NCI-H1930 (cell line): ENCODE results near the gene HOXA6.

Source experiments
- DNase-seq, 2 experiments: peaks; one replicate each; lab custom pipeline; 2025; lab: John Stamatoyannopoulos, UW

The HOXA6 gene

DNA sequence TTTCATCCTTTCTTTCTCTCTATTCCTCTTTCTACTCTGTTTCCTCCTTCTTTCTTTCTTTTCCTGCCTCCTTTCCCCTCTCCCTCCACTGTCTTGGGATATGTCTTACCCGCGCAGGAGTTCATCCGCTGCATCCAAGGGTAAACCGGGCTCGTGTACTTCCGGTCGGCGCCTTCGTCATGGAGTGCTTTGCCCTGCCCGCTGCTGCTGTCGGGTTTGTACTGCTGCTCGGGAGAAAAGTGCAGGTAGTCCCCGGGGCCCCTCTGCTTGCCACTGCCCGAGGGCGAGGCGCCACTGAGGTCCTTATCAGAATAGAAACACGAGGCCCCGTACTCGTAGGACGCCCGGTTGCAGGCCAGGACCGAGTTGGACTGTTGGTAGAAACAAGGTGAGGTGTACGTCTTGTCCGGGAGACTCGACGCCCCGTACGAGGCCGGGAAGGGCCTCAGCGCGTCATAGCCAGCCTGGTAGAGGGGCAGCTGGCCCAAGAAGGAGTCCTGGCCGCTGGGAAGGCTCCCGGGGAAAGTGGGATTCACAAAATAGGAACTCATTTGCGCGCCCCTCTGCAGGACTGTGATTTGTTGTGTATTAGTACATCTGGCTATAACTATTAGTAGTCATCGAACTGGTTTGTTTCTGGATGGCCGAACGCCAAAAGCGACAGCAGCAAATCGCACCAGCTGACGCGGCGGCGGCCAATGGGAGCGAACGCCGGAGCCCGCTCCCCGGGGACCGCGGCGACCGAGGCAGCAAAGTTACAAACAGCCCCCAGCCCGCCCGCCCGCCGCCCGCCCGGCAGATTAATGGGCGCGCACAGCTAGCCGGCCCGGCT, at the start of gene HOXA6:
HOXA6 (minus strand) TSS at position 576 of the 832 bp plus-strand sequence; CDS start at position 551, 25 bp downstream.
- DNase-seq: no peak

DNA sequence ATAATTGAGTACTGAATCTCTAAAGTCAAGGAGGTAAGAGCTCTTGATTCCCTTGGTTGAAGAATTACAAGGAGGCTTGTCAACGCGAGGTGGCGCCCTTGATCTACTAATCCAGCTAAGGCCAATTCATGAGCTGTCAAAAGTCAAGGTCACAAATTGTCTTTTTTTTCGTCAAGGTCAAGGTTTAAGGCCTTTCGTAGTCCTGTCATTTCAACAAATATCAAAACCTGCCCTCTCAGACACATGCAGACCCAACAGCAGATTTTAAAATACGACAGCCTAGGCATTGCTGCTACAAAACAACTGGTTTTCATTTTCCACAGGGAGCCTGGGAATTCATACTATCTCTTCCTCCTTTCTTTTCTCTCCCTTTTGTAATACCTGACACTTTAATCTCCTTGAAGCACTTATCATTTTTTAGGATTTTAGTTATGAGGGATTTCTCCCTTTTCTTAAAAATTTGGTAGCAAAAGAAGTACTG, 48.8 kb upstream of the HOXA6 start:
- DNase-seq: peak; percentile 52 to 56

DNA sequence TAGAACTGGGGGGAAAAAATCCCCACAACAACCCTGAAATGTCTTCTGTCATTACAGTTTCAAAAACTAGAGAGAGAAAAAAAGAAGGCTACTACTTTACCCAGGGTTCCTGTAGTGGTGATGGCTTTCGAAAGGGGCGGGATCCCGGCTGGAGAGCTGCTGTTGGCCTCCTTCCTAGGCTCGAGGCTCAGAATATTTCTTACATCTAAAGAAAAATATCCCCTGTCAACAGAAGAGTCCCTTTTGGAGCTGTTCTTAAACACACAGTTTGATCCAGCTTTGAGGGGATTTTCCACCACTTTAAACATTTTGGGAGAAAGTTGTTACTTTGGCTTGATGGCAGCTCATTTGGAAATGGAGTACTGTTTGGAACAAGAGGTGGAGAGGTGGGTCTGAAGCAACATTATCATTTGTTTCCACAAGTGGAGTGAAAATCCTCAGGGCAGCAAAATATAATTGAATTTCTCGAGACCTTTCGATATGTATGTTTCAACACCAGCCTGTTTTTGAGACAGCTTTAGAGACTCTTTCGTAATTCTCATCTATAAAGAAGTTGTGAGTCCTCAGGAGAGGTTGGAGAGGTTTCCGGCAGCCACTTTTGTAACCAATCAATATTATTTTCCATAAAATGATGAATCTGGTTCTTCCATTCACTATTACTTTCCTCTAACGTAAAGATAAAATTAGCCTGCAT, 47.3 kb upstream of the HOXA6 start:
- no peak for DNase-seq

DNA sequence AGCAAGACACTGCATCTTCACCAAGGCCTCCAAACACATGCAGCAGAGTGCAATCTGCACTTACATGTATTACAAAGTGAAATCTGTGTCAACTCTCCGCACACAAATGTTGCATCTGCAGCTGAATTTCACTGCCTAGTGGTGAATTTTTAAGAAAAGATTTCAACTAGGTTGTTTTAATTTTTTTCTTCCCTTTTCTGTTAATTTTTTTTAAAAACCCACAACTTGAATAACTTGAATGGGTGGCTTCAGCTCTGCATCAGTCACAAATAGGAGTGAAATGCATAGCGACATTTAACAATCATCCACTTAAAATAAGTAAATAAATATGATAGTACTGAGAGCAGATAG, 46.4 kb upstream of the HOXA6 start:
- DNase-seq: no peak

DNA sequence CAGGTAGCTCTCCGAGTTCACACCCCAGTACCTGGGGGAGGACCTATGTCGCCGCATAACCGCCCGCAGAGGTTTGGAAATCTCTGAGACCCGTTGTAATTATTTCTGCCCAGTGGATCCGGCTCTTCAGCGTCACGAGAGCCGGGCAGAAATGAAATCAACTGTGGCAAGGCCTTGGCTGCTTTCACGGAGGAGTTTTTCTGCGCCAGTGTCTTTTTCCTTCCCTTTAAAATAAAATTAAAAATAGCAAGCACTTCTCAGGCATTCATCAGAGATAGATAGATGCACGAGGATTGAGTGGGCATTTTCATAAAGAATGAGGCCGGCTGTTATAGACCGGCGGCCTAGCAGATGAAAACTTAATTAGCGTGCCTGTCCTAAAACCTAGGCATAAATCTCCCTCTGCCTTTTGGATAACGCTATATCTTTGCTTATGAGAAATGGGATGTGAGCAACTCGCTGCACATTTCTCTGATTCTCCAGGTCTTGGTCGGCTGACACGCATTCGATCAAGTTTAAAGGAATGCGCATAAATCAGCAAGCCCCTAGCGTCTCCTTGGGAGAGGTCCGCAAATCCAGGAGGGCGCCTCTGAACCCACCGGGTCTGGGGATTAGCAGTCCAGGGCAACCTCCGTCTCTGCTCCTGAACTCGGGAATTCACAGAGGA, 45.9 kb upstream of the HOXA6 start:
- no peak for DNase-seq

DNA sequence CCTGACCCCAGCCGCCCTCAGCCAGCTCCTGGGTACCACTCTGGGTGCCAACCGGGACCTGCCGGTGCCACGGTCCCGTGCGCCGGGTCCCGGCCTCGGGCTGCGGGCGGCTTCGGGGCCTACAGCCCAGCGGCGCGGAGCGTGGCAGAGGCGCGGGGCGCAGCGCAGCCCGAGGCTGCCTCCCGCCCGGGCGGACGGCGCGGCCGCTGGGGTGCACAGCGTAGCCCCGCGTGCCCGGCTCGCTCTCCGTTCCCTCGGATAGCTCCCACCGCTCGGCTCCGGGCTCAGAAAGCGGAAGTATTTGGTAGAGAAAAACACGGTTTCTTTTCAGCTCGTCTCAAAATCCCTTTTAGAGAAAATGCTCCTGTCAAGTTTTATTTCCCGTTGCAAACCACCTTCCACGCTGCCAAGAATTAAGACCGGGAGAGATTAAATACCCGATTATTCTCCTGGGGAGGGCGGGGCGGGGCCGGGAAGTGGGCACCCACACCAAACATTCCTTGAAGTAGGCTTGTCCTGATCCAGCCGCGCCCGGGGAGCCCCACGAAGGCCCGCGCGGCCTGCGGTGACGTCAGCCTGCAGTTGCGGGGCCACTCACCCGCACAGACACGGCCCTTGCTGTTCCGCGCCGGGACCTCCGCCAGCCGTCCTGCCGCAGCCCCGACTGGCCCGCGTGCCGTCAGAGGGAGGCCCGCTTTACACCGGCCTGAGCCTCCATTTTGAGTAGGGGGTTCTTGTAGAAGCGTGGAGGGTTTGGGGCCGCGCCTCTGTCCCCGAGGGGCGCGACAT, 45.2 kb upstream of the HOXA6 start:
- no peak for DNase-seq

DNA sequence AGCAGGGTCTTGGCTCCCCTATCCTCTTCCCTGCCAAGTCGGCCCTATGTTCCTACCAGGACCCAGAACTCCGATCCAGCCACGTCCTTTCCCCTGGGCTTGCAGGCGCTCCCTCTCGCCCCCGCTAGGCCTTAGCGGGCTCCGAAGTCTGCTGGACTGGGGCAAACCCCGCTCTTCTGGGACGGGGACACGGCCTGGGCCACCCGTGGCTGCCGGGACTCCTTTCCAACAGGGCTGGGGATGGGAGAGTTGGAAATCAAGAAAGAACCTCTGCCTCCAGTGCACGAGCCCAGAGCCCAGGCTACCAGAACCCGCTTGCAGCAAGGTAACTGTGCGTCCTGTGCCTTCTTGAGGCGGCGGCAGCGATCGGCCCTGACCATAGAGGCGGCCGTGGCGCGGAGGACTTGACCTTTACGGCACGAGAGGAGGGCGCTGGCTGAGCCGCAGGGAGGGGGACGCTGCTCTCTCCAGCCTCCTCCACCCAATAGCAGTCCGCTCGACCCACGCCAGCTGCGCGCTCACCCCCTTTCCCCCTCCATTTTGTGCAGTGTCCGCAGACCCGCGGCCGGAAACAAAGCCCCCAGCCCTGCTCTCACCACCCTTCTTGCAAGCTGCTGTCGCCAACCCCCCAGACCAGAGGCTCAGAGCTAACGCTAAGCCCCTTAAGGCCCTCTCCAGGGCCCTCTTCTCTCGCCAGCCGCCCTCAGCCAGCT, 44.4 kb upstream of the HOXA6 start:
- DNase-seq: no peak

DNA sequence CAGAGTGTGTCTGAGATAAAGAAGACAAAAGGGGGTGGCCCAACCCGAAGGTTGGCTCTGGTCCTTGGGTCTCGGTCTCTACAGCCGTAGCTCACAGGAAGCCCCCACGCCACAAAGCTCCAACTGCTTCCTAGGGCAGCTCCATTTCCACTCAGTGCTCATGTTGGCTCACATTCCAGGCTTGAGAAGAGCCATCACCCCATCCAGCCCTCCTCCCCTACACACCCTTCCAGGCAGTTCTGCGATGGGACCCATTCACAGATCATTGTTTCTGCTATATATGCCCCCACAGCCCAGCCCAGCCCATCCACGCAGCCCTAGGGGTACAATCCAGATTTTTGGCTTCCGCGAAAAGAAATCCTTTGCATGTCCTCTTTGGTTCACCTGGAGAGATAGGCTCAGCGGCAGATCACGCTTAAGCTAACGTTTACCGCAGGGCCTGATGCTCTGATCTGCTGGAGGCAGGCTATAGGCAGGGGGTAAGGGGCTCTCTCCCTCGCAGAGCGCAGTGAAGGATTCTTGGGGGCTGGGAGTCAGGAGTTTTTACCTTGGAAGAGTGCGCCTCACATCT, 43.7 kb upstream of the HOXA6 start:
- DNase-seq: no peak

DNA sequence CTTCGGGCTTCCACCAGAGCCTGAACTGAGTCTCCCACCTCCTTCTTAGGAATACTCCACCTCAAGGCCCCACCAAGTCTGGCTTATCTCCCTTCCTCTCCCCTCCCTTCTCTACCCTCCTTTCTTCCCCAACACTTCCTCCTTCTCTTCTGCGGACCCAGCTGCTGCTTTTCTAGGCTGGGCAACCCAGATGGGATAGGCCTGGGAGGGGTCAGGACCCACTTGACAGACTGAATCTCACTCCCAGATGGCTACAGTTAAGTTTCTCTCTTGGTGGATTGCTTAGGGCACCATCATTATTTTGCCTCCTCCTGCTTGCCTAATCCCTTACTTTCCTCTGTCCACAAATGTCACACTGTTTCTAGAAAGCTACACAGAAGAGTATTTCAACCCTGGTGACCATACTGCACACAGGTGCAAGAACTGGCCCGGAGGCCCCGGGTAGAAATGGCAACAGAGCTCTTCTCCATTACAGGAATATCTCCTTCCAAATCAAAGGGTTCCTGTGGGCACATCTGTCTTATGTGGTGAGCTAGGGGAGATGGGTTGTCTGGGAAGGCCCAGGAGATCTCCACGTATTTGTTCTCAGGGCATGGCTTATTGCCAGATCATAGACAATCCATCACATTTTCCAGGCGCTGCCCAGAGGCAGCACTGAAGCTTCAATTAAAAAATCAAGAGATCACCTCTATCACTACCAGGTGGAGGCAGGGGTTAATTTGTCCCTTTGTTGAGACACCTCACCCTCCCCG, 42.6 kb upstream of the HOXA6 start:
- DNase-seq: no peak

DNA sequence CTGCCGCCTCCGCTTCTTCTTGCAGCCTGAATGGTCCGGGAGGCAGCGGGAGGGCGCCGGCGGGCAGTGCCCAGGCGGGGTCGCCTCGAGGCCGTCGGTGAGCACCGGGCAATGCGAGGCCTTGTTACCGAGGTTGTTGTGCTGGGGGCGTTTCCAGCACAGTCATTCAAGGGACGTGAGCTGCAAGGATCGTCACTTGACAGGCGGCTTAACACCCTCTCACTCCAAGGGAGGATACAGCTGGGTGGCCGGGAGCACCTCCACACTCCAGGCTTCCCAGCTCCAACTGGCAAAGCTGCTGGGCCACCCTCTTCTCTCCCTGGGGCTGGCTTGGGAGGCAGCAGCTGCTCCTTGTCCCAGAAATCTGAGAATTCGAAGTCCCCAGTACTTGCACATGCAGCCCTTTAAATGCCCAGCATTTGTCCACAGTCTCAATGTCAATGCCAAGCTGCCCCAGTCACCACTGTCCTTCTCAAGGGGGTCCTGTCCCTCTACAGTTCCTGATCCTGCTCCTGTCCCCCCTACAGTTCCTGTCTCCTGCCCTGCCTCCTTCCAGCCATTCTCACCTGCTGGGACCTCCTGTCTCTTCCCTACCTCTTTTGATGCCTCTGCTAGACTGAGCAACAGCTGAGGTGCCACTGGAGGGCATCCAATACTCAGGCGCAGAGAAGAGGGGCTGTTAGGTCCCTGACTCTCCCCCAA, 41.9 kb upstream of the HOXA6 start:
- no peak for DNase-seq

DNA sequence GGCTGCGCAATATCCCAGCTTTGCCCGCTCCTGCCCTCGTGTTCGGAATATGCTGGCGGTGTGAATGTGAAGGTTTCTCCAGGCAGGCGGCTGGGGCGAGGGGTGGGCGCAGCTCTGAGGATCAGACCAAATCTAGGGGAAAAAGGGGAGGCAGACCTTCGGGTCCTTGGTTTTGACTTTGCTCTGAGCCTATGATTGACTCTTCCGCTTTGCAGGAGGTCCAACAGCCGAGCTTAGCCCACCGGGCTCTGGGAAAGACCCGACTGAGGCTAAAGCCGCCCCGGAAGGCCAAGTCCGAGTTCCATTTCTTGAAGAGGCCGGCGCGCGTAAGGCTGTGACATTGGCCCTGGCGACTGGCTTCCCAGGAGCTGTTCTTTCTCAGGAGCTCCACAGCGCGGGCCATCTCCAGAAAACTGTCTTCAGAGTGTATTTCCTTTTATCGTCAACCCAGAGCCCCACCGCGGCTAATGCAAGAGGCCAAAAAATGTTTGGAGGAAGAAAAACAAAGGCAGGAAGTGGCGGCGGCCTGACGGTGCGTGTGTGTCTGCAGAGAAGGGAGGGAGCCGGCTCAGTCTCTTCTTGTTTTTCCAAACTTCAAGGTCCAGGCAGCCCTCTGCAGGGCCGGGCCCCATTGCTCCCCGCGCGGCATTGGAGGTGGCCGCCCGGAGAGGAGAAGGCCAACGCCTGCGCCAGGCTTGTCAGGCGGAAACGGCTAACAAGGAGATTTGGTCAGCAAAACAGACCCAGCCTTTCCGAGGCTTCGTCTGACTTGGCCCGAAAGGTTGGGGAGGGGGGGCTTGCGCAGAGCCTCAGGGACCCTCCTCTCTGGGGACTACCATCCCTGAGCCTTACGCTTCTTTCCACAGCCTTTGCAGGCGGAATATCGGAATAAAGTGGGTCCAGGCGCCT, 41.1 kb upstream of the HOXA6 start:
- no peak for DNase-seq

DNA sequence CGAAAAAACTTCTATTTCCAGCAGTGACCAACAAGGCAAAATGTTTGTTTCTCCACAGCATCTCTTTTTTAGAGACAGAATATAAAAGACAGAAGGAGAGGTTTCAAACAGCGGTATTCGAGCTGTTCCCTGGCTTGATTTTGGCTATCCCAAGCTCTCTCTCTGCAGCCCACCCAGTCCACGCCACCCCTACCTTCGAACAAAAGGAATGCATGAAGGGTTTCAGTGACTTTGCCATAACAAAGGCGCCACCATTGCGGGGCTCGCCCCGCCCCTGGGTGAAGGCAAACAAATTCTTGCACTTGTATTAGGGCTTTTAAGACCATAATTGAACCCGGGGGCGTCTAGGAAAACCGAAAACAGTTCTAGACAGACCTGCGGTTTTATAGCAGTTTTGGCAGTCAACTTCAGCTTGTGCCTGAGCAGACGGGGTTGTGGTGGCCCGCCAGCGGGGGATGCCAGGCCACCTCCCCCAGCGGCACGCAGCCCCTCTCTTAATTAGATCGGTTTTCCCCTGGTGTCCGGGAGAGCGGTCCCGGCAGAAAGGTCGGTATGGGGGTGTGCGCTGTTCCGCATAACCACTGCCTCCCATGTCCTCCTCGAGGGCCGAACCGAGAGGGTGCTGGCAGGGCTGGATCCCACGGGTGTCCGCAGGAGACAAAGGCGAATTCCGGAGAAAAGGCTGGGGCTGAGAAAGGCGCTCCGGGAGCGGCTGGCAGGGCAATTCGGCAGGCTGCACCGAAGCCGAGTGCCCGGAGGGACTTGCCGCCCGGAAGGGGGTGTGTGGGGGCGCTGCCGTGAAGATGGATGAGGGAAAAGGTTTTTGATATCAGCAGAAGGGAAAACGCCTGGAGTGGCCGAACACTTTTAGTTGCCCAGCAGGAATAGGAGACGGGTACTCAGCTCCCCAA, 40.2 kb upstream of the HOXA6 start:
- no peak for DNase-seq

DNA sequence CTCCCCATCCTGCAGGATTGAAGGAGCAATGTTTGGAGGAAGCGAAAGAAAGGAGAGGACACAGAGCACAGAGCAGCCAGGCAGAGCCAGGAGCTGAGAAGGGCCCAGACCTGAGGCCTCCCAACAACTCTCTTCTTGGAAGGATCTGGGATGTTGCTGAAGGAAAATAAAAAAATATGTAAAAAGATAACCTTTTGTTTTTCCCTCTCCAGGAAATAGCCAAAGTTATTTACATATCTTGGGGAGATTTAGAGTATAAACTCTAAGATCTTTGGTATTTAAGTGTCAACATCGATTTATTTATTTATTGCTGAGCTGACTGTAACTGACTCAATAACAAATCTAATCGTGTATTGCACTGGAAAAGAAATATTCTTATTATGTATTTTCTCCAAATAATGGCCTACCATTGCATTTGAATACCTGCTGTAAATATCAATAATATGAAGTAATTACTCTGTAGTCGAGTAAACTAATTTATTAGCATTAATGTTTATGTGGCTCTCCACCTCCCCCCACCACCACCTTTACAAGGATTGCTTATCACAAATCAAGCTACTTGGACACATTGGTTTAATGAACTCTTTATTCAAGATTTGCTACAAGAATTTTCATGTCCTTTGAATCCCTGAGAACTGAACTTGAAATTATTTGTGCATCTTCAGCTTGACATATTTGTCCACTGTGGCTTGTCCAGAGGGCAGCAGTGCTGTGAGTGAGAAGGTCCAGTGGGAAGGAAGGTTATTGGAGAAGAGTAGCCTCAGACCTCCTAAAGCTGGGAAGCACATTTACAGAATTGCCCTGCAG, 39.3 kb upstream of the HOXA6 start:
- DNase-seq: no peak

DNA sequence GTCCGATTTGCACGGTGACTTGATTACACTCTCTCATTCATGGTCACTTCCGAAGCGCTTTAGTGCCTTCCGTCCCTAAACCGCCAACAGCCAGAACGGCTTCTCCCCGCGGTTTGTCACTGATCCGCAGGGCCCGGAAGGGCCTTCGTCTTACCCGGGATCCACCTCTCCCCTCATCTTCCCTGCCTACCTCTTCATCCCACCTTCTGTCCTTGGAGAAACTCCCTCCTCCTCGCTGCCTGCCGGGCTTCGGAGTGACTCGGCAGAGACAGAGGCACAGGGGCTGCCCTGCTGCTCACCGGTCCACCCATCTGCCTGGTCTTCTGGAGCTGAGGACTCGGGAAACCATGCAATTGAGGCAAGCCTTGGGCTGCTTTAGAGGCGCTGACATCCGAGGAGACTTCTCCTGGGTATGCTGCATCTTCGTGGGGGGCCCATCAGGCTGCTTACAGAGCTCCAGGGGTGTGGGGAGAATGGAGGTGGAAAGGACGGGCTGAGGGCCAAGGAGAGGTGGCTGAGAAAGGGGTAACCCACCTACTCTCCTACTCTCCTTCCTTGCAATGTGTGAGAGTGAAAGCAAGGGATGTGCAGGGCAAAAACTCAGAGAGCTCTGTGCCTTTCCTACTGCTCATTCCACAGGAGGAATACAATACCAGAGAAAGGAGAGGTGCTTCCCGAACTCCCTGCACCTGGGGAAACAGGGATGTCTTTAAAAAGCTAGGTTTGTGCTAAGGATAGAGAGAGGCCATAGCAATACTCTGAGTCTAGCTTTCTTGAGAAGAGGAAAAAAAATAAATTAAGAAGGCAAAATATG, 38.5 kb upstream of the HOXA6 start:
- no peak for DNase-seq

DNA sequence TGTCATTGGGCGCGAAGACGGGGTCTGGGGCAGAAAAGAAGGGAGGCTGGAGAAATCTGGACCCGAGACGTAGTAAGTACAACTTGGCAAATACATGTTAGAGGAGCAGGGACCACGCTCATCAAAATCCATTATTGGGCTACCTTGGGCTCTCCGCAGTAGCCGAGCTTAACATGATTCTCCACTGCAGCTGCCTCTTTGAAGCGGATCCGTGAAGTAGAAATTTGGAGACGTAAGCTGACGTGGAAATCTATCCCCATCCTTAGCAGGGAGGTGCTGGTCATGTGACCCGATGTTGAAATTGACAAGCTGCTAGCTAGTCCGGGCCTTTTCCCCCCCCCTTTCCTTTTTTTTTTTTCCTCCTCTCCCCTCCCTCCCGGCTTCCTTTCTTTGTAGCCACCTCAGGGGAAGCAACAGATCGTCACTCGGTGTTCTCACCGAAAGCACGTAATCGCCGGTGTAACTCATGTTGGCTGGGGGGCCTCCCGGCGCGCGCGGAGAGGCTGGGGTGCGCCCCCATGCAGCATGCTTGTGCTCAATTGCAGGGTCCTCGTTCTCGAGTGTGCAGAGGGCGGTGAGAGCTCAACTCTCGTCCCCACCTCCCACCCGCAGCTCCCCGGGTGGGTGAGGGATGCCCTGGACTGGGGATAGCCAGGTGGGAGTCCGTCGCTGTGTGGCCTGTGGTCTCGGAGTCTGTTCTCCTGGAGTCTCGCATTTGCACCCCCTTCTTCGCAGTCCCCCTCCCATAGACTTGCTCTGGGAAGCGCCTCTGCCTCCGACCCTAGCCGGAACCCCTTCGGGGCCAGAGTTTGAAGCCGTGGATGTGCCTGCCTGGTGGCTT, 37.7 kb upstream of the HOXA6 start, which contains the start of gene HOXA11:
HOXA11 (minus strand) TSS at position 220 of the 841 bp plus-strand sequence; CDS start at position 132, 88 bp downstream.
- DNase-seq: no peak
